ENCODE data around the gene FBXW11. TPM values are rescaled to one million over a fixed set of nuclear protein-coding genes. Genes with fewer than 3 reads are reported as not detected.

Gene FBXW11
- polyA plus RNA-seq, 1 donor from 2014 or later: 103 TPM

- no peaks in the 10 kb centered on the region for H3K9me3 ChIP-seq (ENCODE audit: low read length)
- no peak overlapping the region for H3K27ac ChIP-seq (ENCODE audit: low read length)
- no peak overlapping the region for H3K4me3 ChIP-seq (ENCODE audit: low read length)
- no peak overlapping the region for H3K9ac ChIP-seq (ENCODE audit: low read length)
- no peak overlapping the region for H2AFZ ChIP-seq (ENCODE audit: low read depth, low read length)
- H3K36me3 ChIP-seq (ENCODE audit: insufficient read depth, low read length): no peaks in the 10 kb centered on the region
- H3K79me2 ChIP-seq (replicated peaks; ENCODE audit: insufficient read depth, low read length): no peaks in the 10 kb centered on the region
- H3K27me3 ChIP-seq (ENCODE audit: insufficient read depth, low read depth, low read length): no peaks in the 10 kb centered on the region
- TF ChIP-seq RAD21 (conservative IDR thresholded peaks at IDR 0.05) (no peak), SMC3 (conservative IDR thresholded peaks at IDR 0.05; ENCODE audit: poor library complexity) (no peak), REST (IDR thresholded peaks at IDR 0.05; ENCODE audit: borderline replicate concordance) (no peak), CTCF (IDR thresholded peaks at IDR 0.05; ENCODE audit: poor library complexity, severe bottlenecking) (no peak)
- H3K4me2 ChIP-seq (ENCODE audit: low read length): no peak overlapping the region
- no peaks in the 10 kb centered on the region for H3F3A ChIP-seq (ENCODE audit: insufficient read depth, low read length, poor library complexity, severe bottlenecking)
- H4K20me1 ChIP-seq (ENCODE audit: insufficient read depth): no peaks in the 10 kb centered on the region
- H3K9me2 ChIP-seq (ENCODE audit: insufficient read depth, low read length): no peaks in the 10 kb centered on the region
Observed at GRCh38 chr5:171830686-171831085, 175.8 kb downstream of the FBXW11 start.

GRCh38 chr5:171827162-171827561 lies 179.3 kb downstream of the FBXW11 start:
- no peaks in the 10 kb centered on the region for H3K36me3 ChIP-seq (ENCODE audit: insufficient read depth, low read length)

More at GRCh38 chr5:171827162-171827561, 179.3 kb downstream of the FBXW11 start:
- Histone ChIP-seq H3K9me3 (ENCODE audit: low read length) (no peaks in the 10 kb centered on the region), H3K4me3 (ENCODE audit: low read length) (no peak overlapping the region), H3K9me2 (ENCODE audit: insufficient read depth, low read length) (no peaks in the 10 kb centered on the region), H2AFZ (ENCODE audit: low read depth, low read length) (no peak overlapping the region), H3K4me2 (ENCODE audit: low read length) (no peak overlapping the region), H3K79me2 (replicated peaks; ENCODE audit: insufficient read depth, low read length) (no peaks in the 10 kb centered on the region), H4K20me1 (ENCODE audit: insufficient read depth) (no peaks in the 10 kb centered on the region), H3F3A (ENCODE audit: insufficient read depth, low read length, poor library complexity, severe bottlenecking) (no peaks in the 10 kb centered on the region), H3K27ac (ENCODE audit: low read length) (no peak overlapping the region), H3K9ac (ENCODE audit: low read length) (no peak overlapping the region), H3K27me3 (ENCODE audit: insufficient read depth, low read depth, low read length) (no peaks in the 10 kb centered on the region)
- TF ChIP-seq EP300 (conservative IDR thresholded peaks at IDR 0.05; ENCODE audit: poor library complexity, severe bottlenecking) (no peak), REST (IDR thresholded peaks at IDR 0.05; ENCODE audit: borderline replicate concordance) (no peak), TAF1 (IDR thresholded peaks at IDR 0.05; ENCODE audit: low read depth) (no peak), RAD21 (conservative IDR thresholded peaks at IDR 0.05) (no peak), EZH2 (IDR thresholded peaks at IDR 0.05; ENCODE audit: borderline replicate concordance, insufficient read depth, low read length, poor library complexity, severe bottlenecking) (no peak), SMC3 (conservative IDR thresholded peaks at IDR 0.05; ENCODE audit: poor library complexity) (no peak), MXI1 (conservative IDR thresholded peaks at IDR 0.05; ENCODE audit: poor library complexity, severe bottlenecking) (no peak), POLR2AphosphoS5 (IDR thresholded peaks at IDR 0.05) (no peak), CTCF (IDR thresholded peaks at IDR 0.05; ENCODE audit: poor library complexity, severe bottlenecking) (no peak)
